Vein endothelial cell (primary cell): ENCODE data around the gene KCTD8. TPM values are rescaled to one million over a fixed set of nuclear protein-coding genes. Genes with fewer than 3 reads are reported as not detected.

ENCODE experiments used
- total RNA-seq: library from RNA; depleted of rRNA; stranded (reverse); fragments of >200 nt; gene quantifications from 2 replicates; pipeline ENCODE4 v1.2.3, GENCODE V29; 2012

KCTD8 gene
- 2.8 and 2.9 TPM in 2 replicates for total RNA-seq

GRCh38 chr4:44448521-44449461 lies at the start of gene KCTD8:
Gene KCTD8 (minus strand): TSS chr4:44448809.

Other genes starting within 250 kb of the KCTD8 start
- 0.33 TPM in 1 of 2 replicates, not detected in the other for gene YIPF7, start 202.8 kb upstream of the KCTD8 start, total RNA-seq
- 14.4 and 17.2 TPM in 2 replicates for gene GUF1, start 229.6 kb upstream of the KCTD8 start, total RNA-seq